Measurements from ENCODE around the gene ARL2BP.
"Not testable (repeated sequence)": the region's sequence is repeated elsewhere in the genome, so short reads cannot be mapped to it uniquely, and the experiment has no call there.

The ARL2BP gene

GRCh38 chr16:57244767-57245471, at the start of gene ARL2BP:
TSS of gene ARL2BP (plus strand) at chr16:57245259. CDS start at chr16:57245368, 109 bp downstream.
- DNase-seq = peak; percentile 96

- DNase-seq = no peak
Measured at GRCh38 chr16:57196286-57196685, 48.8 kb upstream of the ARL2BP start.

- no peak for DNase-seq
Measured at GRCh38 chr16:57196753-57197152, 48.3 kb upstream of the ARL2BP start.

GRCh38 chr16:57200321-57200720, 44.7 kb upstream of the ARL2BP start:
- DNase-seq = not testable (repeated sequence)

- DNase-seq = not testable (repeated sequence)
Measured at GRCh38 chr16:57200926-57201325, 44.1 kb upstream of the ARL2BP start.

- no peak for DNase-seq
Measured at GRCh38 chr16:57202095-57202886, 42.8 kb upstream of the ARL2BP start.

- no peak for DNase-seq
Measured at GRCh38 chr16:57203451-57203850, 41.6 kb upstream of the ARL2BP start.

- peak; percentile 5 for DNase-seq
Measured at GRCh38 chr16:57204675-57205074, 40.4 kb upstream of the ARL2BP start.

GRCh38 chr16:57208926-57209325, 36.1 kb upstream of the ARL2BP start:
- no peak for DNase-seq

GRCh38 chr16:57209780-57210179, 35.3 kb upstream of the ARL2BP start:
- DNase-seq = no peak

GRCh38 chr16:57213462-57213861, 31.6 kb upstream of the ARL2BP start:
- no peak for DNase-seq

- no peak for DNase-seq
Measured at GRCh38 chr16:57216968-57217367, 28.1 kb upstream of the ARL2BP start.

GRCh38 chr16:57223057-57223456, 22.0 kb upstream of the ARL2BP start:
- DNase-seq = no peak

- no peak for DNase-seq
Measured at GRCh38 chr16:57224651-57225335, 20.3 kb upstream of the ARL2BP start.

- no peak for DNase-seq
Measured at GRCh38 chr16:57225978-57226377, 19.1 kb upstream of the ARL2BP start.

GRCh38 chr16:57226701-57227621, 18.1 kb upstream of the ARL2BP start:
- no peak for DNase-seq

- no peak for DNase-seq
Measured at GRCh38 chr16:57229079-57229478, 16.0 kb upstream of the ARL2BP start.

GRCh38 chr16:57231821-57232350, 13.2 kb upstream of the ARL2BP start:
- no peak for DNase-seq

GRCh38 chr16:57233944-57234706, 10.9 kb upstream of the ARL2BP start:
- DNase-seq = no peak

GRCh38 chr16:57234707-57235092, 10.4 kb upstream of the ARL2BP start:
- no peak for DNase-seq
